PC-9 (cell line): ENCODE results near the gene SMIM38.

Source experiments
- EZH2 ChIP-seq: fragments of 200-600 bp; sonication (generic); IDR thresholded peaks from 2 replicates; pipeline ENCODE4 v1.8.0; 2017; ENCODE audit warnings: antibody characterized with exemption, low read depth
- TF ChIP-seq, protein P1 (sequence below): fragments of 200-600 bp; sonication (generic); conservative IDR thresholded peaks from 2 replicates; pipeline ENCODE4 v1.6.1; 2017; ENCODE audit warnings: mixed run types, antibody characterized with exemption, mild to moderate bottlenecking, moderate library complexity

DNA sequence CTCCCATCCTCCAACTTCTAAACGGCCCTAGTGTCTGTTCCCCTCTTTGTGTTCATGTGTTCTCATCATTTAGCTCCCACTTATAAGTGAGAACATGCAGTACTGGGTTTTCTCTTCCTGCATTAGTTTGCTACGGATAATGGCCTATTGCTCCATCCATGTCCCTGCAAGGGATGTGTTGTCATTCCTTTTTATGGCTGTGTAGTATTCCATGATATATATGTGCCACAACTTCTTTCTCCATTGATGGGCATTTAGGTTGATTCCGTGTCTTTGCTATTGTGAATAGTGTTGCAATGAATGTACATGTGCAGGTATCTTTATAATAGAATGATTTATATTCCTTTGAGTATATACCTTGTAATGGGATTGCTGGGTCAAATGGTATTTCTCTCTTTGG, 5.6 kb upstream of the SMIM38 start:
- TF ChIP-seq, protein P1, sequence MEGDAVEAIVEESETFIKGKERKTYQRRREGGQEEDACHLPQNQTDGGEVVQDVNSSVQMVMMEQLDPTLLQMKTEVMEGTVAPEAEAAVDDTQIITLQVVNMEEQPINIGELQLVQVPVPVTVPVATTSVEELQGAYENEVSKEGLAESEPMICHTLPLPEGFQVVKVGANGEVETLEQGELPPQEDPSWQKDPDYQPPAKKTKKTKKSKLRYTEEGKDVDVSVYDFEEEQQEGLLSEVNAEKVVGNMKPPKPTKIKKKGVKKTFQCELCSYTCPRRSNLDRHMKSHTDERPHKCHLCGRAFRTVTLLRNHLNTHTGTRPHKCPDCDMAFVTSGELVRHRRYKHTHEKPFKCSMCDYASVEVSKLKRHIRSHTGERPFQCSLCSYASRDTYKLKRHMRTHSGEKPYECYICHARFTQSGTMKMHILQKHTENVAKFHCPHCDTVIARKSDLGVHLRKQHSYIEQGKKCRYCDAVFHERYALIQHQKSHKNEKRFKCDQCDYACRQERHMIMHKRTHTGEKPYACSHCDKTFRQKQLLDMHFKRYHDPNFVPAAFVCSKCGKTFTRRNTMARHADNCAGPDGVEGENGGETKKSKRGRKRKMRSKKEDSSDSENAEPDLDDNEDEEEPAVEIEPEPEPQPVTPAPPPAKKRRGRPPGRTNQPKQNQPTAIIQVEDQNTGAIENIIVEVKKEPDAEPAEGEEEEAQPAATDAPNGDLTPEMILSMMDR = no peak
- no peak for TF ChIP-seq EZH2
